LNCaP clone FGC (cell line): ENCODE measurements around the gene FILIP1L.

ENCODE experiments used
- DNase-seq: peaks from one replicate; pipeline ENCODE4 v3.0.0-alpha.2; 2011; ENCODE audit warnings: low read depth
- H3K4me3 ChIP-seq: 2 replicates; pipeline ENCODE4 v1.5.1; 2011; ENCODE audit warnings: mild to moderate bottlenecking, low read depth, low read length, control low read depth
- TF ChIP-seq, protein P1 (sequence below): IDR thresholded peaks from 2 replicates; pipeline ENCODE4 v1.5.1; 2012; ENCODE audit warnings: mild to moderate bottlenecking; ENCODE audit not compliant: control insufficient read depth, insufficient read depth; ENCODE audit errors: extremely low read depth

FILIP1L gene

DNA sequence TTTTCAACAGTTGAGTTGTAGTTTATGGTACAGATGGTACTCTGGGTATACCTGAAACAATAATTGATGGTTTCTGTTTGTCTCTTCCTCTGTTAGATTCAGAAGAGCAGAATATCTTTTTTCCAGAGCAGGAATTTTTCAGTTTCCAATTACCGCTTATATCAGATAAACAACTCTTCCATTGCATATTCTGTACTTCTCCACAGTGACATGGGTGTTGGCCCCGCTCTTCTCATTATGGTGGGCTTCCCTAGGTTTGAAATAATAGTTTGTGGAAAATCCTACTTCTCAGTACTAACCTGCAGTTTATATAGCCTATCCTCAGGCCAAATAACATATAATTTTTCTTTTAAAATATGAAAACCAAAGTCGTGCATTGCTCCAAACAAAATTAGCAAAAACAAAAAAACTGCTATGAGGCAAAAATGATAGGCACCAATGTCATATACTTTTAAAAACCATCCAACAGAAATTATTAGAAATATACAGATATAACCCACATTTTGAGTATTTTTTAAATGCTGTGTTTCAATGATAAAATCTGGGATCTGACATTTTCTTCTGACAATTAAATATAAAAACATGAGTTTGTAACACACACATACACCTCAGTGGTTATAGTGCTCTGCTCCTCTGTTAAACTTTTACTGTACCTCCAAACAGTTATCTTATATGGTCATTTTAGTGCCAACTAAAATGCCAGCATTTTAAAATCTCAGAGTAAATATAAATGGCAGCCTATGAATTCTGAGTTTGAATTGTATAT is 239.9 kb downstream of the FILIP1L start:
- no peak for DNase-seq
- H3K4me3 ChIP-seq = no peak overlapping the region
- TF ChIP-seq, protein P1, sequence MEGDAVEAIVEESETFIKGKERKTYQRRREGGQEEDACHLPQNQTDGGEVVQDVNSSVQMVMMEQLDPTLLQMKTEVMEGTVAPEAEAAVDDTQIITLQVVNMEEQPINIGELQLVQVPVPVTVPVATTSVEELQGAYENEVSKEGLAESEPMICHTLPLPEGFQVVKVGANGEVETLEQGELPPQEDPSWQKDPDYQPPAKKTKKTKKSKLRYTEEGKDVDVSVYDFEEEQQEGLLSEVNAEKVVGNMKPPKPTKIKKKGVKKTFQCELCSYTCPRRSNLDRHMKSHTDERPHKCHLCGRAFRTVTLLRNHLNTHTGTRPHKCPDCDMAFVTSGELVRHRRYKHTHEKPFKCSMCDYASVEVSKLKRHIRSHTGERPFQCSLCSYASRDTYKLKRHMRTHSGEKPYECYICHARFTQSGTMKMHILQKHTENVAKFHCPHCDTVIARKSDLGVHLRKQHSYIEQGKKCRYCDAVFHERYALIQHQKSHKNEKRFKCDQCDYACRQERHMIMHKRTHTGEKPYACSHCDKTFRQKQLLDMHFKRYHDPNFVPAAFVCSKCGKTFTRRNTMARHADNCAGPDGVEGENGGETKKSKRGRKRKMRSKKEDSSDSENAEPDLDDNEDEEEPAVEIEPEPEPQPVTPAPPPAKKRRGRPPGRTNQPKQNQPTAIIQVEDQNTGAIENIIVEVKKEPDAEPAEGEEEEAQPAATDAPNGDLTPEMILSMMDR = no peak

DNA sequence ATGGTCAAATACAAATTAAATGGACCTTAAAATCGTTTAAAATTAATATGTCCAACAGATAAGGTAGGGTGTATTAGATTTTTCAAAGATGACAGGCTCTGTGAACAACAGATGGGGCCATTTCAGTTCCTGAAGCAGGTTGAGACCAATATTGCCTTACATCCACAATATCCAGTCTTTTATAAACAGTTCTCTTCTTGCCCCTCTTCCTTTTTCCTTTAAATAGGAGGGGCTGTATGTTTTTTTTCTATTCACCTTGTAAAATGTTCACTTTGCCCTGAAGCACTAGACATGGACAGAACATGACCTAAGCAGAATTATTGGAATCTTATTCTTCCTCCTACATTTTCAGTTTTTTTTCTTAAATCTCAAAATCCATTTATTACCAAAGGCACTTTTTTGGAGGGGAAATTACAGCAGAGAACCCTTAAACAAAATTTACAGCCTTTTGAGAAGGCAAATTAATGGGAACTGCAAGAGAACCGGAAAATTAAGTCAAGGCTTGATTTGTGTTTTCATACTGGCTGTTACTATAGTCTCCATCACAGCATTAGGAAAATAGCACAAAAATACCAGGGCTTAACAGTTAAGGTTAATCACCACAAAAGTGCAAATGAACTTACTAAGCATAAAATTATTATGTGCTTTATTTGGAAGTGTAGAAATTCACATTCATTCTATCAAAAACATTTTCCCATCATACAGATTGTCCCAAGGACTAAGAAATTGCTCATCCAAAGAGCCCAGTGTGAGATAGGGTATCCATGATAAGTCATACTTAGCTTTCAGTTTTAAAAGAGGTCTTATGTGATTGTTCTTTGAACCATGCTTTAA is 240.8 kb downstream of the FILIP1L start:
- no peak overlapping the region for H3K4me3 ChIP-seq
- TF ChIP-seq, protein P1 = no peak
- DNase-seq = no peak

DNA sequence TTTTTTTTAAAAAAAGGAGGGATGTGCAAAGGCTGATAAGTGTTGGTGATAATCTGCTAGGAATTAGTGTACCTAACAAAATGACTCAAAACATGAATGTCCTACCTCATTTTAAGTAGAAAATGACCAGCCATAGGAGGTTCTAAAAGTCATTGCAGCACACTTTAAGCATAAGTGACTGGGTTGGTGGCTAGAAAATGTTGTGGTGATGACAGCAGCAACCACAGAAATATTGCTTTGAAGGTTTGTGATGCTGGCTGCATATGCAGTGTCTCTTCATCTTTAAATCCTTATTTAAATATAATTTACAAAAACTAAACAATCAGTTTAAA is 241.4 kb downstream of the FILIP1L start:
- TF ChIP-seq, protein P1 = no peak
- no peak for DNase-seq
- no peak overlapping the region for H3K4me3 ChIP-seq

DNA sequence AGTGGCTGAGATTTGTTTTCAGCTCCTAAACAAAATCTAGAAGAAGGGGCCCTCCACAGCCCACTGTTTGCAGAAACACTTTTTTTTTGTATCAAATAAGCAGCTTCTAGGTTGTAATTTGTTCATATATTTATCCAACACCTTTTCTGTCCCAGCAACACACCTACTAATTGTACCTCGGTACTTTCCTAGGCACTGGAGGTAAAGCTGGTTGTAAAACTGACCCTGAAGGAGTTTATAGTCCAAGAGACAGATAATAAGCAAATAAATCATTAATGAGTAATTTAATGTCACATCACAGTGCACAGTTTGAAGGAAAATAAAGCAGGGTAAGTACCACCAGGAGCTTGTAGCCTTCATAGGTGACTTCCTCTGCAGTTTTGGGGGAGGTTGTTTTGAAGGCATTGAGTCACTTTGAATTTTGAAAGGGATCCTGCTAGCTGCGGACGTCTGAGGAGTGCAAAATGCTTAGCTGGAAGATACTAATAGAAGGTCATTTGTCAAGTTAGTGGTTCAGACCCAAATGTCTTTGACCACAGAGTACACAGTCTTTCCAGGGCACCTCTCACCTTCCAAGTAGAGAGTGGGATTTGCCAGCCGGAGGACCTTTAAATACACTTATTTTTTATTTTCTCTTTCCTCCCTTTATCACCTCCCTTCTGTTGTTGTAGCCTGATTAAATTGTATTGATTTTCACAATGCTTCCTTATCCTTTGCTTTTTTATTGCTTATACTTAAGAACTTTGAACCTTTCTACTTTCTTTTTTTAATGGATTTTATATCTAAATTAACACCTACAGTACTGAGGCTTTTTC is 242.9 kb downstream of the FILIP1L start:
- TF ChIP-seq, protein P1 = no peak
- DNase-seq = no peak
- no peak overlapping the region for H3K4me3 ChIP-seq

DNA sequence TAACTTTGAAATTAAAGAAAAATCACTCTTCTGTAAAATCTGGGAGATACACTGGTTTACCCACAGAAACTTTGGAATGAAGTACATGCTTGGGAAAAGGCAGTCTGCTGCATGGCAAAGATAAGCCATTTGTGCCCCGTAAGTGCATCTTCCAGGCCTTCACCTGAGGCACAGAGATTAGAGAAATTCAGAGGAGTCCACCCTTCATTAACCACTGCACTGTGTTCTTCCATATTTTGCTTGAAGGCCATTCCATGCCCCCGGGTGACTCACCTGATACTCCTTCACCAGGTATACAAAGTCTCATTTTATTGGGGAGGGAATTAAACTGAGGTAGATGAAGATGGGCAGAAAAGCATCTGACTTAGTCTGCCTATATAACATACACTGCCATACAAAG is 243.6 kb downstream of the FILIP1L start:
- H3K4me3 ChIP-seq = no peak overlapping the region
- no peak for DNase-seq
- TF ChIP-seq, protein P1 = no peak

DNA sequence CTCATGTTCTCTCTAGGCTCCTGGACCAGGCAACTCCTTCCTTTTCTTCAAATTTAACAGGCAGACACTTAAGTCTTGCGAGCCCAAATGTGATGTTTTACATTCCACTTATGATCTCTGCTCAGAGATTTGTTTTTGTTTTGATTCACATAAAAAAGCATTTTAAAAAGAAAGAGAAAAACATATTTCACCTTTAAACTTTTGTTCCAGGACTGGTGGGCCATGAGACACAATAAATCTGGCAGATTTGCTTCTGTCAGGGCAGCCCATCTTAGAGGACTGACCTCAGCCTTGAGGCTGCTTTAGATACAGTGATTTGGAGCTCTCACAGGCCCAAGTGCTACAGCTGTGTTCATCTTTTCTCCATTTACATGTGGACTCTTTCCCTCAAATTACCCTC is 244.7 kb downstream of the FILIP1L start:
- DNase-seq = no peak
- no peak overlapping the region for H3K4me3 ChIP-seq
- TF ChIP-seq, protein P1 = no peak
